Lung (tissue), 16 donors: ENCODE results near the gene AMY2B. TPM values are rescaled to one million over a fixed set of nuclear protein-coding genes. Genes with fewer than 3 reads are reported as not detected.
"Not testable (repeated sequence)": the region's sequence is repeated elsewhere in the genome, so short reads cannot be mapped to it uniquely, and the experiment has no call there.

Experiments
- ATAC-seq: fragments of 200-7000 bp; cut with Tn5 transposase; one replicate; pipeline ENCODE4 v1.9.1; 2020; ENCODE audit warnings: moderate number of reproducible peaks; ENCODE audit not compliant: insufficient read depth, low FRiP score
- DNase-seq, 3 donors: peaks; one replicate each; pipeline ENCODE4 v3.0.0-alpha.2; 2013 to 2017
- H3K27ac ChIP-seq, 2 donors: one replicate each; pipeline ENCODE4 v1.5.1; 2013; ENCODE audit warnings: mild to moderate bottlenecking in 2 of 2, moderate library complexity in 2 of 2, control low read depth in 1 of 2, inconsistent platforms in 1 of 2, low read depth in 1 of 2, low read length in 1 of 2
- H3K27me3 ChIP-seq, 3 donors: one replicate each; pipeline ENCODE4 v1.5.1; 2013; ENCODE audit warnings: low read length in 2 of 3; ENCODE audit not compliant: control insufficient read depth in 3 of 3, insufficient read depth in 3 of 3
- H3K36me3 ChIP-seq, 4 donors: one replicate each; pipeline ENCODE4 v1.5.1; 2013; ENCODE audit warnings: low read length in 4 of 4, mild to moderate bottlenecking in 1 of 4, moderate library complexity in 1 of 4; ENCODE audit not compliant: control insufficient read depth in 4 of 4, insufficient read depth in 4 of 4
- H3K4me1 ChIP-seq, 5 donors: one replicate each; pipeline ENCODE4 v1.5.1; 2013; ENCODE audit warnings: low read length in 5 of 5, mild to moderate bottlenecking in 2 of 5, moderate library complexity in 1 of 5; ENCODE audit not compliant: control insufficient read depth in 5 of 5, insufficient read depth in 5 of 5
- H3K4me3 ChIP-seq: one replicate; pipeline ENCODE4 v1.5.1; 2013; ENCODE audit warnings: mild to moderate bottlenecking, control low read depth, moderate library complexity
- H3K9ac ChIP-seq, 2 donors: one replicate each; pipeline ENCODE4 v1.5.1; 2013; ENCODE audit warnings: low read length in 2 of 2, control low read depth in 1 of 2; ENCODE audit not compliant: insufficient read depth in 1 of 2
- H3K9me3 ChIP-seq, 4 donors: one replicate each; pipeline ENCODE4 v1.5.1; 2013; ENCODE audit warnings: low read length in 3 of 4, mild to moderate bottlenecking in 1 of 4, moderate library complexity in 1 of 4; ENCODE audit not compliant: control insufficient read depth in 4 of 4, insufficient read depth in 3 of 4
- WGBS, 2 donors: extraction: QIAGEN DNeasy Blood & Tissue Kit; methylation state at CpG; one replicate each; pipeline ENCODE4 v1.1.7; 2013; 5-methylcytosine and 5-hydroxymethylcytosine counted together
- long read RNA-seq, 5 donors: transcript quantifications; one replicate each; lab custom pipeline, GENCODE V29; 2026
- polyA plus RNA-seq, 2 donors: library from polyadenylated mRNA; stranded (reverse); fragments of 200-250 nt; gene quantifications; one replicate each; pipeline ENCODE4 v1.2.1, GENCODE V29; 2013
- total RNA-seq, 2 donors: library from RNA; depleted of rRNA in 1 of 2; stranded (reverse); fragments of >200 nt in 1 of 2; gene quantifications; one replicate each; pipeline ENCODE4 v1.2.1, GENCODE V29; 2014 to 2021
- TF ChIP-seq, protein P1 (sequence below): IDR thresholded peaks from 2 replicates; pipeline ENCODE4 v1.5.1; 2012; ENCODE audit warnings: mild to moderate bottlenecking; ENCODE audit errors: control extremely low read depth, extremely low read depth
- donor health status: control.
- donor health status: control.
- donor health status: Bipolar disorder and iron deficiency.
- donor health status: healthy.
- donor health status: DM: yes; HTN: yes; CAD: no.

AMY2B gene
- total RNA-seq = 10 to 100 TPM; 13.4 to 40.4 TPM
- polyA plus RNA-seq = 10 to 100 TPM in 1 of 2 donors, 1 to 10 TPM in 1; 7.3 to 41.3 TPM
- long read RNA-seq, donor 1, partial matches to known transcripts = 0 of 2 reads
- long read RNA-seq, donor 1, other reads (novel, unspliced or antisense) = 0 of 2 reads
- long read RNA-seq, donor 2, partial matches to known transcripts = 0 of 1 reads
- long read RNA-seq, donor 2, other reads (novel, unspliced or antisense) = 0 of 1 reads
- long read RNA-seq, donor 3, partial matches to known transcripts = 0 of 3 reads
- long read RNA-seq, donor 3, other reads (novel, unspliced or antisense) = 0 of 3 reads
- long read RNA-seq, donor 4, partial matches to known transcripts = 0 of 2 reads
- long read RNA-seq, donor 4, other reads (novel, unspliced or antisense) = 0 of 2 reads
- long read RNA-seq, donor 5, partial matches to known transcripts = 0 of 1 reads
- long read RNA-seq, donor 5, other reads (novel, unspliced or antisense) = 0 of 1 reads

GRCh38 chr1:103571289-103571688 is at the start of gene AMY2B:
TSS of gene AMY2B (plus strand) at chr1:103571589. CDS start at chr1:103571603, 14 bp downstream.
- not testable (repeated sequence) for H3K9me3 ChIP-seq, H3K9ac ChIP-seq, H3K36me3 ChIP-seq, H3K4me3 ChIP-seq, H3K27ac ChIP-seq, DNase-seq, H3K27me3 ChIP-seq, H3K4me1 ChIP-seq, ATAC-seq
- WGBS, 2 donors = 96 to 97% methylated on average over 1 to 2 of the region's 2 CpGs

DNA sequence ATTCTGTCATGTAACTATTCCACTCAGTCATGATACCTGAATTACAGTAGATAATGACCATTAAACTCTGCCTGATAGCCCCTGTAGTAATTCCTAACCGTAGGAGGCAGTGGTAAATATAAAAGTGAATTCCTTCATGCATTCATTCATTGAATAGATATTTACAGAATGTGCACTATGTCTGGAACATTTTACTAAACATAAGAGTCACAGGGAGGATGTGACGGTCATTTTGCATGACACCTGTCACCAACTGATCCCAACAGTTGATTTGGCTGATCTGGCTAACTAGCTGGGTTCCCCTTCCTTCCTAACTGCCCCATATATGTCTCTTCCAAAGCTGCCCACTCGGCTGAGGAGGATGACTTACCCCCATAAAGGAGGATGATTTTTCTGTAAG is 48.0 kb upstream of the AMY2B start:
- Histone ChIP-seq H3K9me3 (no peaks in the 10 kb centered on the region), H3K27me3 (no peaks in the 10 kb centered on the region), H3K4me3 (no peak overlapping the region), H3K4me1 (peaks cover 0 to 19% (median 0%) of the 10 kb centered on the region in 5 donors), H3K36me3 (no peaks in the 10 kb centered on the region), H3K27ac (no peak overlapping the region), H3K9ac (no peak overlapping the region)
- TF ChIP-seq, protein P1, sequence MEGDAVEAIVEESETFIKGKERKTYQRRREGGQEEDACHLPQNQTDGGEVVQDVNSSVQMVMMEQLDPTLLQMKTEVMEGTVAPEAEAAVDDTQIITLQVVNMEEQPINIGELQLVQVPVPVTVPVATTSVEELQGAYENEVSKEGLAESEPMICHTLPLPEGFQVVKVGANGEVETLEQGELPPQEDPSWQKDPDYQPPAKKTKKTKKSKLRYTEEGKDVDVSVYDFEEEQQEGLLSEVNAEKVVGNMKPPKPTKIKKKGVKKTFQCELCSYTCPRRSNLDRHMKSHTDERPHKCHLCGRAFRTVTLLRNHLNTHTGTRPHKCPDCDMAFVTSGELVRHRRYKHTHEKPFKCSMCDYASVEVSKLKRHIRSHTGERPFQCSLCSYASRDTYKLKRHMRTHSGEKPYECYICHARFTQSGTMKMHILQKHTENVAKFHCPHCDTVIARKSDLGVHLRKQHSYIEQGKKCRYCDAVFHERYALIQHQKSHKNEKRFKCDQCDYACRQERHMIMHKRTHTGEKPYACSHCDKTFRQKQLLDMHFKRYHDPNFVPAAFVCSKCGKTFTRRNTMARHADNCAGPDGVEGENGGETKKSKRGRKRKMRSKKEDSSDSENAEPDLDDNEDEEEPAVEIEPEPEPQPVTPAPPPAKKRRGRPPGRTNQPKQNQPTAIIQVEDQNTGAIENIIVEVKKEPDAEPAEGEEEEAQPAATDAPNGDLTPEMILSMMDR = no peak
- ATAC-seq (no peak), DNase-seq (no peak)
- 94 to 96% methylated on average over 3 of the region's 3 CpGs for WGBS, 2 donors

GRCh38 chr1:103525114-103525606 is 46.2 kb upstream of the AMY2B start:
- Histone ChIP-seq H3K4me1 (peaks cover 0 to 19% (median 3%) of the 10 kb centered on the region in 5 donors), H3K27me3 (no peaks in the 10 kb centered on the region), H3K4me3 (no peak overlapping the region), H3K27ac (peak overlapping the region in 1 of 2 donors; percentile 56), H3K9me3 (no peaks in the 10 kb centered on the region), H3K9ac (no peak overlapping the region), H3K36me3 (peaks cover 0 to 6% (median 3%) of the 10 kb centered on the region in 4 donors)
- ATAC-seq (peak; percentile 64), DNase-seq (peak; percentile 26 to 67 (median 59))
- TF ChIP-seq, protein P1 = no peak
- 4 to 8% methylated on average over 12 to 25 of the region's 34 CpGs for WGBS, 2 donors
